HG02678 (cell line): ENCODE data around the gene ZFP69.
"Not testable (repeated sequence)": the region's sequence is repeated elsewhere in the genome, so short reads cannot be mapped to it uniquely, and the experiment has no call there.

Experiments used
- ATAC-seq: cut with Tn5 transposase; IDR thresholded peaks from one replicate; pipeline ENCODE4 v1.9.1; 2021; ENCODE audit warnings: mild to moderate bottlenecking, moderate library complexity; ENCODE audit not compliant: unreplicated experiment

The ZFP69 gene

GRCh38 chr1:40476924-40477677 is at the start of gene ZFP69:
Gene ZFP69, plus strand, starts transcription at chr1:40477290. Its CDS starts 2,072 bp downstream, at chr1:40479362.
- peak; percentile 81 for ATAC-seq

GRCh38 chr1:40431385-40431784 is 45.7 kb upstream of the ZFP69 start:
- no peak for ATAC-seq

DNA sequence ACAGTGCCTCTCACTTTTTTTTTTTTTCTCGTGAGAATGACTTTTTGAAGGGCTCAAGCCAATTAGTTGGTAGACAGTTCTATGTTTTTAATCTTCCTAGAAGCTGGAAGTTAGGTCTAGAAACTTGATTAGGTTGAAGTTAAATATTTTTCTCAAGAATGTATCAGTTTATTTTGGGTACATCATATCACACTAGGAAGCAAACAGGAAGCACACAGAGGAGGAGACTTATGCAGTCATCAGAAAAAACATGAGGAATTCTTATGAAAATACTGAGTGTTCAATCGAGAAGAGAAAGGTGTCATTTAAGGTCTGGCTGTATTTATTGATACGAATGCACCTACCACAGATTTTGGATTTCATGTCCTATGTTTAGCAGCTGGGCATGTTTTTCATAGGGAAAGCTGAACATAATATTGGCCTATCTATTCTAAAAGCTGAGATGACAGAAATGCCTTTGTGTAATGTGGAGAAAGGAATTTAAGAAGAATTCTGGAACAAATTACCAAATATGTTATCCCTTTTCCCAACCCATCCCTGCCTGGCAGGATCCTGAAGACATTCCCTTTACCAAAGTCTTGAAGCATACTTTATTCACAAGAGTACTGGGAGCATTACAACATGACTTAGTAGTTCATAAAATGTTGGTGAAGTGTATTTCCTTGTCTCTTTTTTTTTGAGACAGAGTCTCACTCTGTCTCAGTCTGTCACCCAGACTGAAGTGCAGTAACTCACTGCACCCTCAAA is 44.3 kb upstream of the ZFP69 start:
- no peak for ATAC-seq

- ATAC-seq: no peak
Measured at GRCh38 chr1:40435471-40435870, 41.6 kb upstream of the ZFP69 start.

GRCh38 chr1:40435876-40436275 is 41.2 kb upstream of the ZFP69 start:
- ATAC-seq: no peak

DNA sequence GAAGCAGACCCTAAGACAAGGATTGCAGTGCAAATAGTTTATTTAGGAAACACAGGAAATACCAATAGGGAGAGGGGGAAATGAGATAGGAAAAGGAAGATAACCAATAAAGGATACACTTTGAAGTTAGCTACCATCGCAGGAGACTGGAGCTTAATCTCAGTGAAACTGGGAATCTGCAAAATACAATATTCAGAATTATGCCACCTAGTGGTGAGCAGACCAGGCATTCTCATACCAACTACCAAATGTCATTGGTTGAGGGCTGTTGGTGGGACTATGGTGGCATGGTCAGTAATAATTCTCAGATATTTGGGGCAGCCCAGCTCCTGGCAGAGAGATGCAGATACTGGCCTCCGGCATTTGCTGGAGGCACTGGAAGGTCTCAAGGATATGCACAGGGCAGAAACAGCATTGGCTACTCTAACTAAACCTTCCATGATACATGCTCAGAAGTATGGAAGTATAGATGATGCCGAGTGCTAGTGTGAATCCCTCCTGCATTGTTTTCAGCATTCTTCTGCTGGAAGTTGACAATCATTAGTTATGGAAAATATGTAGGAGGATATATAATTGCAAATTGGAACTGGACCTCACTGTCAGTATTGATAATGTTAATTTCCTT is 38.6 kb upstream of the ZFP69 start:
- ATAC-seq: no peak

- ATAC-seq: no peak
Measured at GRCh38 chr1:40439247-40439646, 37.8 kb upstream of the ZFP69 start.

GRCh38 chr1:40449684-40450494 is 27.2 kb upstream of the ZFP69 start, which contains the start of gene ZFP69B:
Gene ZFP69B, plus strand, starts transcription at chr1:40450476. Its CDS starts 486 bp downstream, at chr1:40450962.
- ATAC-seq: peak; percentile 85

GRCh38 chr1:40450495-40451237 is 26.4 kb upstream of the ZFP69 start:
- peak; percentile 26 for ATAC-seq

- ATAC-seq: no peak
Measured at GRCh38 chr1:40451238-40451585, 25.9 kb upstream of the ZFP69 start.

DNA sequence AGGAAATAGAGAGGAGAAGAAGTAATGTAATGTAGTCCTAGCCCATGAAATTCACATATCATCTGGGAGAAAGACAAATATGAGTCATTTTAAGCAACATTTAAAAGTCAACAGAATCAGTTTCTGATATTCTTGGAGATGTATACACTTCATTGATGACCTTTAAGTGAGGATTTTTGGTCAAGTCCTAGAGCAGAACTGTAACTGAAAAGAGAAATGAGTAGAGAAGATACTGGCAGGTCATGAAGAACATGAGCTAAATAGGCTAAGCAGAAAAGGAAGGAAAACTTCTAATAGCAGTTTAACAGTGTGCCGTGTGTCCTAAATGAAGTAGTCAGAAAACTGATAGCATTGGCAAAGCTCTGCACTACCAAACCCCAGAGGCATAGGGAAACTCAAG is 22.2 kb upstream of the ZFP69 start:
- no peak for ATAC-seq

- ATAC-seq: no peak
Measured at GRCh38 chr1:40462956-40463590, 14.0 kb upstream of the ZFP69 start.

GRCh38 chr1:40469327-40469726 is 7.8 kb upstream of the ZFP69 start:
- ATAC-seq: no peak

DNA sequence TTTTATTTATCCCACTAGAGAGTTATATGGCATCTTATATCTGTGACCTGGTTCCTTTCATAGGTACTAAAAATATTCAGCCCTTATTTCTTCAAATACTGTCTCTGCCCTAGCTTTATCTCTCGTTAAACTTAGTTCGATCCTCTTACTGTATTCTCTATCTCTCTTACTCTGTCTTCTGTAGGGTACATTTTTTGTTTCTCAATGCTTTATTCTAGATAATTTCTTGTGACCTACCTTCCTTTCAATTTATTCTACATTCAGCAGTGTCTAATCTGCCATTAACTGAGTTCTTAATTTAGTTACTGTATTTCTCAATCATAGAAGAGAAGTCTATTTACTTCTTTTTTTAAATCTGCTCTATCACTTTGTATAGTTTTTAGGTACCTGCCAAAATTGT is 1.8 kb upstream of the ZFP69 start:
- no peak for ATAC-seq

- peak; percentile 21 for ATAC-seq
Measured at GRCh38 chr1:40477678-40478053, 576 bp downstream of the ZFP69 start.

DNA sequence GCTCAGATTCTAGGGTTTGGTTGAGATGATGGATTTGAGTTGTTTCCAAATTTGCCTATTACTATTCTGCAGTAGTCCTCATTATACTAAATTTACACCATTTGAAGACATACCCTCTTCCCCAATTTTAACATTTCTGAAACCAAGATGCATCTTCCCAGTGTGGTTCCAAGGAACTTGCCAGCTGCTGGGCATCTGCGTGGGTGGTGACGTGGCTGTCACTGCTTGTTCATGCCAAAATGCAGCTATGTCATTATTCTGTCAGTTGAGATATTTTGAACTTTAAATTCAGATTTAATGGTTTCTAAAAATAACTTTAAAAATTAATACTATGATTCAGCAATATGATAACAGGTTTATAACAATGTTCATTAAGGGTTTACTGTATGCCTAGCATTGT is 1.2 kb downstream of the ZFP69 start:
- no peak for ATAC-seq

- ATAC-seq: no peak
Measured at GRCh38 chr1:40479156-40479555, 2.1 kb downstream of the ZFP69 start.

- no peak for ATAC-seq
Measured at GRCh38 chr1:40495315-40495903, 18.3 kb downstream of the ZFP69 start.

- ATAC-seq: not testable (repeated sequence)
Measured at GRCh38 chr1:40502651-40503050, 25.6 kb downstream of the ZFP69 start.
